H1 (cell line): Measurements from ENCODE around the gene BIK. TPM values are rescaled to one million over a fixed set of nuclear protein-coding genes. Genes with fewer than 3 reads are reported as not detected.

Experiments used
- CTCF ChIA-PET: fragments of 300-600 bp; sonication (Branson Sonifier 250); formaldehyde crosslinking; loops from one replicate; lab custom pipeline; 2021; ENCODE audit not compliant: partially characterized antibody; lab: Charles Lee
- POLR2A ChIA-PET: fragments of 300-600 bp; sonication (Branson Sonifier 250); formaldehyde crosslinking; loops from one replicate; lab custom pipeline; 2021; ENCODE audit warnings: inconsistent platforms; ENCODE audit not compliant: partially characterized antibody; lab: Charles Lee
- DNase-seq, 2 experiments: peaks; one replicate each; pipeline versions ENCODE4 v3.0.0 to v3.0.0-alpha.2; 2010 to 2022; ENCODE audit warnings: low spot score in 2 of 2, low read depth in 1 of 2, mixed read lengths in 1 of 2
- FAIRE-seq: peaks from 2 replicates; lab custom pipeline; 2011; peaks lifted over from hg19 to GRCh38; lab: Jason Lieb, UNC
- H2AFZ ChIP-seq: 2 replicates; pipeline ENCODE4 v1.8.1; 2012; ENCODE audit warnings: low read length, inconsistent platforms
- H2AK5ac ChIP-seq: 2 replicates; pipeline ENCODE4 v1.6.1; 2013; ENCODE audit warnings: low read depth, low read length
- H2BK120ac ChIP-seq: replicated peaks from 2 replicates; pipeline ENCODE3; 2013; ENCODE audit warnings: low read depth, low read length, inconsistent platforms
- H2BK12ac ChIP-seq: 2 replicates; pipeline ENCODE4 v1.6.1; 2013; ENCODE audit warnings: low read depth, low read length
- H2BK15ac ChIP-seq: 2 replicates; pipeline ENCODE4 v1.6.1; 2013; ENCODE audit warnings: low read length
- H2BK20ac ChIP-seq: 2 replicates; pipeline ENCODE4 v1.6.1; 2013; ENCODE audit warnings: low read length
- H2BK5ac ChIP-seq: 2 replicates; pipeline ENCODE4 v1.6.1; 2013; ENCODE audit warnings: low read depth, low read length
- H3K14ac ChIP-seq: 2 replicates; pipeline ENCODE4 v1.6.1; 2013; ENCODE audit warnings: inconsistent platforms; ENCODE audit not compliant: insufficient read length
- H3K18ac ChIP-seq: 2 replicates; pipeline ENCODE4 v1.6.1; 2013; ENCODE audit warnings: low read length; ENCODE audit errors: extremely low read depth
- H3K23ac ChIP-seq: 2 replicates; pipeline ENCODE4 v1.6.1; 2013; ENCODE audit warnings: inconsistent platforms; ENCODE audit not compliant: insufficient read length
- H3K23me2 ChIP-seq: 2 replicates; pipeline ENCODE4 v1.6.1; 2013; ENCODE audit warnings: low read depth, low read length
- H3K27ac ChIP-seq: 2 replicates; pipeline ENCODE4 v1.6.1; 2011; ENCODE audit warnings: low read depth, low read length, inconsistent platforms
- H3K27me3 ChIP-seq, 4 experiments: replicated peaks in 1 of 4; 1 replicate in 1 of 4; 2 replicates in 3 of 4; pipeline versions ENCODE4 v1.6.1 to v1.8.1; 2011 to 2013; ENCODE audit warnings: low read length in 3 of 4, mild to moderate bottlenecking in 3 of 4, inconsistent platforms in 2 of 4, mixed read lengths in 2 of 4, moderate library complexity in 1 of 4; ENCODE audit not compliant: control insufficient read depth in 3 of 4, insufficient read depth in 3 of 4; ENCODE audit errors: extremely low read depth in 1 of 4
- H3K36me3 ChIP-seq, 4 experiments: 2 replicates each; pipeline versions ENCODE4 v1.6.1 to v1.8.1; 2011 to 2013; ENCODE audit warnings: mild to moderate bottlenecking in 4 of 4, low read length in 3 of 4, moderate library complexity in 2 of 4, control low read depth in 1 of 4, inconsistent platforms in 1 of 4; ENCODE audit not compliant: insufficient read depth in 4 of 4, control insufficient read depth in 2 of 4
- H3K4ac ChIP-seq: replicated peaks from 2 replicates; pipeline ENCODE3; 2013; ENCODE audit warnings: low read length, low read depth, mixed read lengths, inconsistent platforms; ENCODE audit not compliant: insufficient read length
- H3K4me1 ChIP-seq, 4 experiments: replicated peaks in 1 of 4; 1 replicate in 1 of 4; 2 replicates in 3 of 4; pipeline versions ENCODE4 v1.6.1 to v1.8.1; 2011 to 2013; ENCODE audit warnings: low read length in 3 of 4, inconsistent platforms in 2 of 4, mixed read lengths in 1 of 4; ENCODE audit not compliant: insufficient read depth in 4 of 4, control insufficient read depth in 3 of 4
- H3K4me2 ChIP-seq, 2 experiments: 2 replicates each; pipeline versions ENCODE4 v1.6.1 to v1.8.1; 2011 to 2013; ENCODE audit warnings: low read depth in 2 of 2, low read length in 2 of 2, control low read depth in 1 of 2, inconsistent platforms in 1 of 2, mild to moderate bottlenecking in 1 of 2; ENCODE audit not compliant: insufficient read depth in 1 of 2
- H3K4me3 ChIP-seq, 4 experiments: fragments of 200-600, 300-600 bp in 1 of 4; sonication (generic), shearing (Covaris generic), sonication (Bioruptor Twin) in 1 of 4; 2 replicates each; pipeline versions ENCODE4 v1.5.1 to v1.8.1; 2011 to 2016; ENCODE audit warnings: low read length in 4 of 4, low read depth in 3 of 4, control low read depth in 2 of 4, inconsistent platforms in 2 of 4, mild to moderate bottlenecking in 2 of 4, mixed read lengths in 1 of 4, moderate library complexity in 1 of 4; ENCODE audit not compliant: insufficient read depth in 2 of 4; ENCODE audit errors: extremely low read depth in 1 of 4
- H3K56ac ChIP-seq: replicated peaks from 2 replicates; pipeline ENCODE3; 2013; ENCODE audit warnings: low read depth, mild to moderate bottlenecking, mixed read lengths, low read length, inconsistent platforms; ENCODE audit not compliant: insufficient read length
- H3K79me1 ChIP-seq: 2 replicates; pipeline ENCODE4 v1.6.1; 2013; ENCODE audit warnings: low read depth, low read length, control low read depth
- H3K79me2 ChIP-seq, 2 experiments: 2 replicates each; pipeline versions ENCODE4 v1.6.1 to v1.8.1; 2012 to 2013; ENCODE audit warnings: low read length in 2 of 2, mild to moderate bottlenecking in 2 of 2, inconsistent platforms in 1 of 2; ENCODE audit not compliant: insufficient read depth in 2 of 2, control insufficient read depth in 1 of 2
- H3K9ac ChIP-seq, 4 experiments: replicated peaks in 1 of 4; 1 replicate in 1 of 4; 2 replicates in 3 of 4; pipeline versions ENCODE4 v1.6.1 to v1.8.1; 2011 to 2013; ENCODE audit warnings: low read depth in 3 of 4, low read length in 3 of 4, control low read depth in 2 of 4, mild to moderate bottlenecking in 2 of 4, moderate library complexity in 2 of 4, inconsistent platforms in 1 of 4; ENCODE audit errors: extremely low read depth in 1 of 4
- H3K9me3 ChIP-seq, 2 experiments: 2 replicates each; pipeline versions ENCODE4 v1.6.1 to v1.8.1; 2012 to 2013; ENCODE audit warnings: mild to moderate bottlenecking in 2 of 2, moderate library complexity in 2 of 2, control low read depth in 1 of 2, inconsistent platforms in 1 of 2, low read depth in 1 of 2, low read length in 1 of 2, mixed read lengths in 1 of 2; ENCODE audit not compliant: insufficient read depth in 2 of 2
- H4K20me1 ChIP-seq, 2 experiments: replicated peaks in 1 of 2; 2 replicates each; pipeline versions ENCODE3 to v1.8.1; 2011 to 2013; ENCODE audit warnings: inconsistent platforms in 2 of 2, low read length in 2 of 2, mild to moderate bottlenecking in 1 of 2; ENCODE audit not compliant: insufficient read depth in 2 of 2, control insufficient read depth in 1 of 2
- H4K5ac ChIP-seq: 2 replicates; pipeline ENCODE4 v1.6.1; 2013; ENCODE audit warnings: low read length, low read depth, mixed read lengths, inconsistent platforms; ENCODE audit not compliant: insufficient read length
- H4K8ac ChIP-seq: 2 replicates; pipeline ENCODE4 v1.8.0; 2013; ENCODE audit warnings: mild to moderate bottlenecking, moderate library complexity, low read length, inconsistent platforms; ENCODE audit not compliant: insufficient read depth; ENCODE audit errors: extremely low read depth
- H4K91ac ChIP-seq: replicated peaks from 2 replicates; pipeline ENCODE3; 2013; ENCODE audit warnings: low read length, mixed read lengths, inconsistent platforms; ENCODE audit not compliant: insufficient read length
- CEBPB ChIP-seq: IDR thresholded peaks from 2 replicates; pipeline ENCODE4 v1.6.1; 2012; ENCODE audit warnings: low read depth, low read length
- CTBP2 ChIP-seq: IDR thresholded peaks from 2 replicates; pipeline ENCODE4 v1.7.0; 2011; ENCODE audit warnings: borderline replicate concordance, mild to moderate bottlenecking, moderate library complexity, mixed read lengths, low read length; ENCODE audit not compliant: insufficient read depth, insufficient read length
- WGBS, 2 experiments: shearing (Covaris generic) in 1 of 2; methylation state at CpG; one replicate each; pipeline versions ENCODE4 v1.1.6 to v1.1.7; 2013 to 2015; ENCODE audit warnings: low lambda C conversion rate in 2 of 2, mixed read lengths in 2 of 2, inconsistent platforms in 1 of 2, low coverage in 1 of 2, missing lambda C conversion rate in 1 of 2; ENCODE audit not compliant: insufficient replicate concordance in 2 of 2, insufficient coverage in 1 of 2, insufficient read length in 1 of 2; ENCODE audit errors: extremely low coverage in 1 of 2, missing lambda C conversion rate in 1 of 2; 5-methylcytosine and 5-hydroxymethylcytosine counted together
- polyA plus RNA-seq, 7 experiments: library from polyadenylated mRNA; depleted of rRNA in 3 of 7; stranded (reverse) in 5 of 7; unstranded in 2 of 7; fragments of >200 nt in 5 of 7; fragments of 200-250 nt in 2 of 7; gene quantifications; 1 replicate in 5 of 7; 2 replicates in 1 of 7; 4 replicates in 1 of 7; pipeline versions ENCODE4 v1.2.1 to v1.2.3, GENCODE V29; 2011 to 2013; ENCODE audit warnings: missing spikeins in 2 of 7, mixed read lengths in 2 of 7
- total RNA-seq: library from RNA; stranded (reverse); fragmentation: NEBNext Ultra II Directional; extraction: Animal tissue kit (Norgen Biotek cat#: 25700); gene quantifications from 2 replicates; pipeline ENCODE4 v1.2.1, GENCODE V29; 2021
- TF ChIP-seq, protein P1 (sequence below): IDR thresholded peaks from 2 replicates; pipeline ENCODE4 v1.6.1; 2012; ENCODE audit warnings: low read length, inconsistent platforms

BIK gene
- total and polyA plus RNA-seq, 2 of the 8 experiments (the other 6 are each of a cell fraction or from before 2014, with no cell fraction given), result 3.3 to 5.5 TPM

DNA sequence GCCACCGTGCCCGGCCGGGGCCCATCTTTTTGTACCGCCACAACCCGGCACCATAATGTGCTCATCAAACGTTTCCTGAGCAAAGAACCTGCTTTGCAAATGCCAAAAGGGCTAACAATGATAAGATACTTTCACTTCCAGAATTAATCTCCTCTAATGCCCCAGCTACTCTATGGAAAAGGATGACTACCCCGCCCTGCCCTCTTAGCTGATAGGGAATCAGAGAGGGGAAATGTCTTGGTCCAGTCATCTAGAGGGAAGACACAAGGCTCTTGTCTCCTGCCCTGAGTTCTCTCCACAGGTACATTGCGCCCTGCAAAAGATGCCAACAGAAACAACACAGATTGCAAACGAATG is 21.9 kb upstream of the BIK start:
- no peak overlapping the region for H2BK120ac ChIP-seq
- FAIRE-seq (no peak), DNase-seq (no peak)
- H3K9ac ChIP-seq, result peak overlapping the region in 3 of 4 experiments; percentile 36 to 86 (median 69); a peak in 6 of 7 replicates
- peak overlapping the region; percentile 57 for H2AFZ ChIP-seq
- no peaks in the 10 kb centered on the region; a peak in 1 of 8 replicates for H3K36me3 ChIP-seq
- POLR2A ChIA-PET, result no interaction called here
- no peaks in the 10 kb centered on the region for H3K79me1 ChIP-seq
- TF ChIP-seq CTBP2, result no peak
- TF ChIP-seq CEBPB, result no peak
- TF ChIP-seq, protein P1, sequence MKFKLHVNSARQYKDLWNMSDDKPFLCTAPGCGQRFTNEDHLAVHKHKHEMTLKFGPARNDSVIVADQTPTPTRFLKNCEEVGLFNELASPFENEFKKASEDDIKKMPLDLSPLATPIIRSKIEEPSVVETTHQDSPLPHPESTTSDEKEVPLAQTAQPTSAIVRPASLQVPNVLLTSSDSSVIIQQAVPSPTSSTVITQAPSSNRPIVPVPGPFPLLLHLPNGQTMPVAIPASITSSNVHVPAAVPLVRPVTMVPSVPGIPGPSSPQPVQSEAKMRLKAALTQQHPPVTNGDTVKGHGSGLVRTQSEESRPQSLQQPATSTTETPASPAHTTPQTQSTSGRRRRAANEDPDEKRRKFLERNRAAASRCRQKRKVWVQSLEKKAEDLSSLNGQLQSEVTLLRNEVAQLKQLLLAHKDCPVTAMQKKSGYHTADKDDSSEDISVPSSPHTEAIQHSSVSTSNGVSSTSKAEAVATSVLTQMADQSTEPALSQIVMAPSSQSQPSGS, result no peak
- CTCF ChIA-PET, result no interaction called here
- H3K4me3 ChIP-seq, result peak overlapping the region; percentile 59 to 82 (median 65)
- peak overlapping the region; percentile 77 for H4K91ac ChIP-seq
- no peaks in the 10 kb centered on the region for H3K9me3 ChIP-seq
- H2BK20ac ChIP-seq, result no peak overlapping the region
- no peaks in the 10 kb centered on the region for H3K79me2 ChIP-seq
- H4K8ac ChIP-seq, result no peak overlapping the region
- no peak overlapping the region for H2AK5ac ChIP-seq
- H4K20me1 ChIP-seq, result no peaks in the 10 kb centered on the region
- H2BK5ac ChIP-seq, result peak overlapping the region; percentile 84; the same call in 1 of the 2 replicates
- peaks cover 5% of the 10 kb centered on the region for H3K23me2 ChIP-seq
- H2BK12ac ChIP-seq, result 0 out of 2 replicates have a peak overlapping the region, but pooled peaks have one; percentile 35
- no peaks in the 10 kb centered on the region for H3K27me3 ChIP-seq
- H3K56ac ChIP-seq, result no peak overlapping the region
- no peak overlapping the region; the same call in 1 of the 2 replicates for H3K27ac ChIP-seq
- H3K4ac ChIP-seq, result peak overlapping the region; percentile 55
- H3K4me2 ChIP-seq, result peak overlapping the region; percentile 78 to 92
- no peak overlapping the region for H3K14ac ChIP-seq
- 68% methylated on average over 9 of the region's 9 CpGs; no CpG with 5 or more reads in 1 of the 2 experiments for WGBS, 2 experiments
- peak overlapping the region; percentile 80 for H3K18ac ChIP-seq
- H4K5ac ChIP-seq, result peak overlapping the region; percentile 1
- H2BK15ac ChIP-seq, result 0 out of 2 replicates have a peak overlapping the region, but pooled peaks have one; percentile 0
- H3K4me1 ChIP-seq, result no peaks in the 10 kb centered on the region
- no peak overlapping the region for H3K23ac ChIP-seq
